Lower leg skin (tissue), 3 donors: ENCODE data around the gene SPIRE1.

Experiments
- CTCF ChIP-seq, 3 donors: fragments of 450-650 bp; IDR thresholded peaks; one replicate each; pipeline ENCODE4 v1.5.1; 2016; ENCODE audit warnings: antibody characterized with exemption in 3 of 3, mild to moderate bottlenecking in 3 of 3, moderate library complexity in 2 of 3
- POLR2A ChIP-seq, 2 donors: fragments of 450-650 bp; IDR thresholded peaks; one replicate each; pipeline ENCODE4 v1.6.1; 2016 to 2017; ENCODE audit warnings: antibody characterized with exemption in 2 of 2, mild to moderate bottlenecking in 1 of 2, moderate library complexity in 1 of 2

- TF ChIP-seq CTCF (IDR thresholded peaks at IDR 0.05) (no peak), POLR2A (IDR thresholded peaks at IDR 0.05) (no peak)
Observed at GRCh38 chr18:12517142-12517825, 140.6 kb downstream of the SPIRE1 start.
